ENCODE results near the gene MINAR1. TPM values are rescaled to one million over a fixed set of nuclear protein-coding genes. Genes with fewer than 3 reads are reported as not detected.

MINAR1 gene
- total RNA-seq, 1 donor from 2014 or later, result 1.7 TPM

DNA sequence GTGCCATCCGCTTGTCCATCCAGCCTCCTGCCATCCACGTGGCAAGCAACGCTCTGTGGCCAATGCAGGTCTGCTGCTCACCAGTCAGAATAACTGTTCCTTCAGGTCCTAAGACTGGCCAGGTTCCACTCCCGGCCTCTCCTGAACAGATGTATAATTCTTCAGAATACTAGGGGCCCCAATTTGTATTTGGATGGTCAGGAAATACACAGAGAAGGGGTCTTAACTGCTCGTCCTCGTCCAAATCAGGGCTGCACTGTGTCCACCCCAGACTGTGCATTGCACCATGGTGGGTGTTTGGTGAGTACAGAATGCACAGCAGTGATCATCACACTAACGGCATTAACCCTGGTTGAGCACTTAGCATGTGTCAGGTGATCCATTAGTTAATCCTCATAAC is 46.0 kb downstream of the MINAR1 start:
- FAIRE-seq (no peak), DNase-seq (ENCODE audit: low read depth) (no peak)
- H3K4me2 ChIP-seq (ENCODE audit: low read length), result no peak overlapping the region
- no peaks in the 10 kb centered on the region for H3K27me3 ChIP-seq (ENCODE audit: insufficient read depth, low read length)
- H3K36me3 ChIP-seq (ENCODE audit: insufficient read depth, low read length), result no peaks in the 10 kb centered on the region
- no peaks in the 10 kb centered on the region for H3K79me2 ChIP-seq (ENCODE audit: insufficient read depth, low read length)
- no peak overlapping the region for H3K4me3 ChIP-seq (ENCODE audit: insufficient read depth, low read depth, low read length)
- H4K20me1 ChIP-seq (ENCODE audit: insufficient read depth, low read length), result no peaks in the 10 kb centered on the region
- H3K27me3 Mint-ChIP-seq (ENCODE audit: low read depth, unreplicated experiment), result peaks cover 2% of the 10 kb centered on the region
- H3K9ac ChIP-seq (ENCODE audit: low read length), result no peak overlapping the region
- H3K9me3 ChIP-seq (ENCODE audit: insufficient read depth, low read depth, low read length), result no peaks in the 10 kb centered on the region
- no peaks in the 10 kb centered on the region for H3K36me3 Mint-ChIP-seq (ENCODE audit: low read depth, unreplicated experiment)
- H3K9me3 Mint-ChIP-seq (ENCODE audit: unreplicated experiment), result peaks cover 2% of the 10 kb centered on the region
- H3K4me1 Mint-ChIP-seq (ENCODE audit: low read depth, unreplicated experiment), result peaks cover 5% of the 10 kb centered on the region
- no peak overlapping the region for H3K27ac Mint-ChIP-seq (ENCODE audit: unreplicated experiment)
- H3K4me3 Mint-ChIP-seq (ENCODE audit: unreplicated experiment), result no peak overlapping the region
- no peaks in the 10 kb centered on the region for H3K4me1 ChIP-seq (ENCODE audit: insufficient read depth, low read length)
- TF ChIP-seq EZH2 (IDR thresholded peaks at IDR 0.05; ENCODE audit: insufficient read depth, low read length), result no peak
- TF ChIP-seq, protein P1, sequence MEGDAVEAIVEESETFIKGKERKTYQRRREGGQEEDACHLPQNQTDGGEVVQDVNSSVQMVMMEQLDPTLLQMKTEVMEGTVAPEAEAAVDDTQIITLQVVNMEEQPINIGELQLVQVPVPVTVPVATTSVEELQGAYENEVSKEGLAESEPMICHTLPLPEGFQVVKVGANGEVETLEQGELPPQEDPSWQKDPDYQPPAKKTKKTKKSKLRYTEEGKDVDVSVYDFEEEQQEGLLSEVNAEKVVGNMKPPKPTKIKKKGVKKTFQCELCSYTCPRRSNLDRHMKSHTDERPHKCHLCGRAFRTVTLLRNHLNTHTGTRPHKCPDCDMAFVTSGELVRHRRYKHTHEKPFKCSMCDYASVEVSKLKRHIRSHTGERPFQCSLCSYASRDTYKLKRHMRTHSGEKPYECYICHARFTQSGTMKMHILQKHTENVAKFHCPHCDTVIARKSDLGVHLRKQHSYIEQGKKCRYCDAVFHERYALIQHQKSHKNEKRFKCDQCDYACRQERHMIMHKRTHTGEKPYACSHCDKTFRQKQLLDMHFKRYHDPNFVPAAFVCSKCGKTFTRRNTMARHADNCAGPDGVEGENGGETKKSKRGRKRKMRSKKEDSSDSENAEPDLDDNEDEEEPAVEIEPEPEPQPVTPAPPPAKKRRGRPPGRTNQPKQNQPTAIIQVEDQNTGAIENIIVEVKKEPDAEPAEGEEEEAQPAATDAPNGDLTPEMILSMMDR (IDR thresholded peaks at IDR 0.05; ENCODE audit: insufficient read depth, low read depth, low read length), result no peak
- H2AFZ ChIP-seq (ENCODE audit: low read depth, low read length), result no peak overlapping the region
- H3K27ac ChIP-seq (ENCODE audit: low read depth, low read length), result no peak overlapping the region

DNA sequence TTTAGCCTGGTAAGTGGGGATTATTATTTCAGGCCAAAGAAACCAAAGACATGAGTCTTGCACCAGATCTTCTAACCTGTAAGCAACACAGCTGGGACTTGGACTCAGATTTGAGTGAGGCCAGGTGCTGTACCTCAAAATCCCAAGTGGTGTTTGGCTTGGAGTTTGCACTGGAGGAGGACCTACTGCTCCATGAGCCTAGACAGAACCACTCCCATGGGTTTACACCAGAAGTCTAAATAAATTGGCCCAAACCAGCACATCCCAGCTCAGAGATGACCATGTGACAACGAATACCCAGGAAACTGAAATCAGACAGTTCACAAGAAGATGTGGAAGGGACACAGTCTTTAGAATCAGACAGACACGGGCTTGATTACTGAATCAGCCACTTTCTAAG is 47.5 kb downstream of the MINAR1 start:
- Mint-ChIP-seq H3K27me3 (ENCODE audit: low read depth, unreplicated experiment) (peaks cover 2% of the 10 kb centered on the region), H3K4me1 (ENCODE audit: low read depth, unreplicated experiment) (no peaks in the 10 kb centered on the region), H3K9me3 (ENCODE audit: unreplicated experiment) (peaks cover 2% of the 10 kb centered on the region), H3K4me3 (ENCODE audit: unreplicated experiment) (no peak overlapping the region), H3K27ac (ENCODE audit: unreplicated experiment) (no peak overlapping the region), H3K36me3 (ENCODE audit: low read depth, unreplicated experiment) (no peaks in the 10 kb centered on the region)
- DNase-seq (ENCODE audit: low read depth) (no peak), FAIRE-seq (no peak)
- Histone ChIP-seq H3K27me3 (ENCODE audit: insufficient read depth, low read length) (no peaks in the 10 kb centered on the region), H3K4me3 (ENCODE audit: insufficient read depth, low read depth, low read length) (no peak overlapping the region), H3K9ac (ENCODE audit: low read length) (no peak overlapping the region), H2AFZ (ENCODE audit: low read depth, low read length) (no peak overlapping the region), H3K36me3 (ENCODE audit: insufficient read depth, low read length) (no peaks in the 10 kb centered on the region), H4K20me1 (ENCODE audit: insufficient read depth, low read length) (no peaks in the 10 kb centered on the region), H3K9me3 (ENCODE audit: insufficient read depth, low read depth, low read length) (no peaks in the 10 kb centered on the region), H3K79me2 (ENCODE audit: insufficient read depth, low read length) (no peaks in the 10 kb centered on the region), H3K27ac (ENCODE audit: low read depth, low read length) (no peak overlapping the region), H3K4me2 (ENCODE audit: low read length) (no peak overlapping the region), H3K4me1 (ENCODE audit: insufficient read depth, low read length) (no peaks in the 10 kb centered on the region)
- TF ChIP-seq, protein P1 (IDR thresholded peaks at IDR 0.05; ENCODE audit: insufficient read depth, low read depth, low read length), result no peak
- no peak for TF ChIP-seq EZH2 (IDR thresholded peaks at IDR 0.05; ENCODE audit: insufficient read depth, low read length)

DNA sequence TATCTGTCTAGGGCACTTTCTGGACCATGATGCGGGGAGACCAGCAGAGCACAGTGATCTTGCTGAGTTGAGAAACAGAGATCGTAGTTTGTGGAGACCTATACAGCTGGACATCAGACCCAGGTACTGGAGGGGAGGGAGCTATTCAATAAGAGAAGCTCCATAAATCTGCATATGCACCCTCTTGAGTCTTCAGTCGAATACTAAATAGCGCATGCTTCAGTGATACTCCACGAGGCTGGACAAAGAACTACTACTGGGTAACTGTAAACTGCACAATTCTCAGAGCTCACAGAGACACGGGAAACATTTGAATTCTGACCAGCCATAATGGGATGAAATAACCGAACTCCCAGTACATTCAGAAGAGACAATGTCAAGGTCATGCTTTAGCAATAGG is 49.7 kb downstream of the MINAR1 start:
- no peaks in the 10 kb centered on the region for H3K9me3 Mint-ChIP-seq (ENCODE audit: unreplicated experiment)
- FAIRE-seq (no peak), DNase-seq (ENCODE audit: low read depth) (no peak)
- no peak overlapping the region for H3K4me3 ChIP-seq (ENCODE audit: insufficient read depth, low read depth, low read length)
- no peaks in the 10 kb centered on the region for H3K36me3 Mint-ChIP-seq (ENCODE audit: low read depth, unreplicated experiment)
- no peaks in the 10 kb centered on the region for H3K79me2 ChIP-seq (ENCODE audit: insufficient read depth, low read length)
- H3K4me2 ChIP-seq (ENCODE audit: low read length), result no peak overlapping the region
- H3K4me3 Mint-ChIP-seq (ENCODE audit: unreplicated experiment), result no peak overlapping the region
- H3K4me1 ChIP-seq (ENCODE audit: insufficient read depth, low read length), result no peaks in the 10 kb centered on the region
- TF ChIP-seq, protein P1 (IDR thresholded peaks at IDR 0.05; ENCODE audit: insufficient read depth, low read depth, low read length), result no peak
- TF ChIP-seq EZH2 (IDR thresholded peaks at IDR 0.05; ENCODE audit: insufficient read depth, low read length), result no peak
- H3K9ac ChIP-seq (ENCODE audit: low read length), result no peak overlapping the region
- H3K27ac ChIP-seq (ENCODE audit: low read depth, low read length), result no peak overlapping the region
- H3K4me1 Mint-ChIP-seq (ENCODE audit: low read depth, unreplicated experiment), result no peaks in the 10 kb centered on the region
- no peaks in the 10 kb centered on the region for H3K36me3 ChIP-seq (ENCODE audit: insufficient read depth, low read length)
- H3K9me3 ChIP-seq (ENCODE audit: insufficient read depth, low read depth, low read length), result no peaks in the 10 kb centered on the region
- no peaks in the 10 kb centered on the region for H4K20me1 ChIP-seq (ENCODE audit: insufficient read depth, low read length)
- H2AFZ ChIP-seq (ENCODE audit: low read depth, low read length), result no peak overlapping the region
- H3K27me3 Mint-ChIP-seq (ENCODE audit: low read depth, unreplicated experiment), result peaks cover 2% of the 10 kb centered on the region
- H3K27me3 ChIP-seq (ENCODE audit: insufficient read depth, low read length), result no peaks in the 10 kb centered on the region
- H3K27ac Mint-ChIP-seq (ENCODE audit: unreplicated experiment), result no peak overlapping the region

Other genes starting within 250 kb of the MINAR1 start
- gene ANKRD34C, start 149.6 kb upstream of the MINAR1 start, total RNA-seq, result 0.05 TPM in 1 of 2 replicates, not detected in the other
- gene TMED3, start 121.2 kb upstream of the MINAR1 start, total RNA-seq, result 126 and 135 TPM in 2 replicates

All from astrocyte (in vitro differentiated cells and primary cell).